A549 (cell line): ENCODE data around the gene CNBD2. TPM values are rescaled to one million over a fixed set of nuclear protein-coding genes. Genes with fewer than 3 reads are reported as not detected.

Experiments
- ATAC-seq, 2 experiments: fragments of 200-7000 bp in 1 of 2; fragments of >200 bp in 1 of 2; cut with Nextera tagmentation in 1 of 2; cut with Tn5 transposase in 1 of 2; 3 replicates each; pipeline versions ENCODE4 v1.8.0 to v1.9.1; 2018 to 2020; ENCODE audit warnings: mild to moderate bottlenecking in 1 of 2, moderate library complexity in 1 of 2
- CTCF ChIA-PET: fragments of 300-600 bp; sonication (Branson Sonifier 250); formaldehyde crosslinking; extraction: SDS; loops from one replicate; lab custom pipeline; 2021; ENCODE audit warnings: antibody characterized with exemption, inconsistent platforms; lab: Yijun Ruan, JAX
- POLR2A ChIA-PET: fragments of 350-600 bp; formaldehyde crosslinking; extraction: SDS; loops from one replicate; lab custom pipeline; 2021; ENCODE audit warnings: antibody characterized with exemption, inconsistent platforms; lab: Yijun Ruan, JAX
- DNase-seq, 2 experiments: peaks; one replicate each; pipeline versions ENCODE4 v3.0.0 to v3.0.0-alpha.2; 2011 to 2016; ENCODE audit warnings: low read depth in 1 of 2, low spot score in 1 of 2
- FAIRE-seq: peaks from 2 replicates; lab custom pipeline; 2011; peaks lifted over from hg19 to GRCh38; lab: Jason Lieb, UNC
- H3K27ac ChIP-seq, 2 experiments: fragments of >200 bp; sonication (Bioruptor Twin); formaldehyde crosslinking; 3 replicates each; pipeline ENCODE4 v1.5.1; 2016 to 2017
- H3K4me1 ChIP-seq: fragments of >200 bp; sonication (Bioruptor Twin); formaldehyde crosslinking; 3 replicates; pipeline ENCODE4 v1.6.1; 2016
- H3K4me2 ChIP-seq: fragments of >200 bp; sonication (Bioruptor Twin); formaldehyde crosslinking; 3 replicates; pipeline ENCODE4 v1.6.1; 2016
- H3K4me3 ChIP-seq: fragments of >200 bp; sonication (Bioruptor Twin); formaldehyde crosslinking; 3 replicates; pipeline ENCODE4 v1.5.1; 2016
- H3K9me3 ChIP-seq: fragments of >200 bp; sonication (Bioruptor Twin); formaldehyde crosslinking; 3 replicates; pipeline ENCODE4 v1.6.1; 2016
- CBX2 ChIP-seq: fragments of 200-600 bp; sonication (generic); IDR thresholded peaks from 2 replicates; pipeline ENCODE4 v1.6.1; 2016; ENCODE audit warnings: low read depth, mild to moderate bottlenecking, borderline replicate concordance
- CBX8 ChIP-seq: fragments of 200-600 bp; sonication (generic); IDR thresholded peaks from 2 replicates; pipeline ENCODE4 v1.6.1; 2016
- CEBPB ChIP-seq, 2 experiments: fragments of >200 bp in 1 of 2; sonication (Bioruptor Twin) in 1 of 2; formaldehyde crosslinking in 1 of 2; IDR thresholded peaks; 2 replicates each; pipeline ENCODE4 v1.6.1; 2012 to 2016
- CHD2 ChIP-seq: fragments of 150-350 bp; IDR thresholded peaks from 2 replicates; pipeline ENCODE4 v1.6.1; 2014; ENCODE audit warnings: low read length; ENCODE audit not compliant: partially characterized antibody
- ESRRA ChIP-seq: fragments of 150-350 bp; IDR thresholded peaks from 2 replicates; pipeline ENCODE4 v1.6.1; 2014; ENCODE audit warnings: mild to moderate bottlenecking, low read length, borderline replicate concordance
- HDAC2 ChIP-seq: fragments of 200-600 bp; sonication (generic); IDR thresholded peaks from 2 replicates; pipeline ENCODE4 v1.6.1; 2016
- HOXA7 ChIP-seq: fragments of 250-450 bp; sonication (Bioruptor Pico); IDR thresholded peaks from 2 replicates; pipeline ENCODE4 v1.5.0; 2020; ENCODE audit warnings: mild to moderate bottlenecking, moderate library complexity
- HOXB13 ChIP-seq: fragments of 250-450 bp; sonication (Bioruptor Pico); IDR thresholded peaks from 2 replicates; pipeline ENCODE4 v1.5.0; 2020; ENCODE audit warnings: low read depth, mild to moderate bottlenecking, moderate library complexity
- MAFK ChIP-seq: fragments of 450-650 bp; IDR thresholded peaks from 2 replicates; pipeline ENCODE4 v1.6.1; 2014; ENCODE audit not compliant: partially characterized antibody
- MYC ChIP-seq: IDR thresholded peaks from 2 replicates; pipeline ENCODE4 v1.6.1; 2012; ENCODE audit warnings: mild to moderate bottlenecking, inconsistent platforms, low read length, improper control_type of control experiment, borderline replicate concordance
- NPAS2 ChIP-seq: fragments of 250-450 bp; sonication (Bioruptor Pico); IDR thresholded peaks from 2 replicates; pipeline ENCODE4 v1.8.0; 2022; ENCODE audit warnings: mild to moderate bottlenecking, moderate library complexity, borderline replicate concordance
- PHF8 ChIP-seq: fragments of 200-600 bp; sonication (generic); IDR thresholded peaks from 2 replicates; pipeline ENCODE4 v1.6.1; 2016; ENCODE audit warnings: low read depth, mild to moderate bottlenecking, antibody characterized with exemption, moderate library complexity, borderline replicate concordance
- POLR2AphosphoS2 ChIP-seq: conservative IDR thresholded peaks from 2 replicates; pipeline ENCODE4 v1.6.1; 2012; ENCODE audit warnings: low read length, improper control_type of control experiment, inconsistent platforms
- RAD21 ChIP-seq, 2 experiments: fragments of >200 bp in 1 of 2; sonication (Bioruptor Twin) in 1 of 2; formaldehyde crosslinking in 1 of 2; IDR thresholded peaks in 1 of 2; conservative IDR thresholded peaks in 1 of 2; 2 replicates in 1 of 2; 3 replicates in 1 of 2; pipeline ENCODE4 v1.6.1; 2012 to 2018; ENCODE audit warnings: inconsistent platforms in 1 of 2
- RCOR1 ChIP-seq: fragments of 150-350 bp; IDR thresholded peaks from 2 replicates; pipeline ENCODE4 v1.6.1; 2014; ENCODE audit warnings: antibody characterized with exemption, low read length, low read depth
- RNF2 ChIP-seq: fragments of 200-600 bp; sonication (generic); IDR thresholded peaks from 2 replicates; pipeline ENCODE4 v1.6.1; 2016; ENCODE audit warnings: low read depth, mild to moderate bottlenecking, antibody characterized with exemption, moderate library complexity, borderline replicate concordance
- SMC3 ChIP-seq: fragments of >200 bp; sonication (Bioruptor Twin); formaldehyde crosslinking; IDR thresholded peaks from 3 replicates; pipeline ENCODE4 v1.6.1; 2018; ENCODE audit warnings: inconsistent platforms
- SREBF2 ChIP-seq: fragments of 450-650 bp; IDR thresholded peaks from 2 replicates; pipeline ENCODE4 v1.6.1; 2014; ENCODE audit warnings: mild to moderate bottlenecking, moderate library complexity
- WGBS: methylation state at CpG from one replicate; pipeline ENCODE4 v1.1.6; 2017; ENCODE audit errors: missing lambda C conversion rate; 5-methylcytosine and 5-hydroxymethylcytosine counted together
- polyA minus RNA-seq: library from RNA; depleted of rRNA, polyadenylated mRNA; stranded (reverse); fragments of >200 nt; gene quantifications from 2 replicates; pipeline ENCODE4 v1.2.3, GENCODE V29; 2011; rRNA and poly(A)+ RNA removed
- polyA plus RNA-seq, 4 experiments: library from polyadenylated mRNA; depleted of rRNA in 3 of 4; stranded (reverse); fragments of >200 nt; fragmentation: RNase III in 1 of 4; extraction: RNeasy Plus Mini Kit Qiagen cat#74134 plus additional on column Dnase treatment in 1 of 4; gene quantifications; 2 replicates in 3 of 4; 3 replicates in 1 of 4; pipeline ENCODE4 v1.2.3, GENCODE V29; 2011 to 2017
- TF ChIP-seq, protein P1 (sequence below): fragments of 200-600 bp; sonication (generic); IDR thresholded peaks from 2 replicates; pipeline ENCODE4 v1.6.1; 2016; ENCODE audit warnings: antibody characterized with exemption, mild to moderate bottlenecking, moderate library complexity
- TF ChIP-seq, protein P2 (sequence below): fragments of 150-350 bp; IDR thresholded peaks from 2 replicates; pipeline ENCODE4 v1.6.1; 2014; ENCODE audit warnings: low read depth, mild to moderate bottlenecking, low read length
- TF ChIP-seq, protein P3 (sequence below): fragments of >200 bp; sonication (Bioruptor Twin); formaldehyde crosslinking; IDR thresholded peaks from 3 replicates; pipeline ENCODE4 v1.6.1; 2016
- TF ChIP-seq, protein P4 (sequence below): fragments of >200 bp; sonication (Bioruptor Twin); formaldehyde crosslinking; IDR thresholded peaks from 2 replicates; pipeline ENCODE4 v1.6.1; 2016
- TF ChIP-seq, protein P5 (sequence below): IDR thresholded peaks from 2 replicates; pipeline ENCODE4 v1.6.1; 2012
- TF ChIP-seq, protein P6 (sequence below): IDR thresholded peaks from 2 replicates; pipeline ENCODE4 v1.6.1; 2012; ENCODE audit warnings: low read depth, borderline replicate concordance

CNBD2 gene
- polyA plus RNA-seq (2011; rRNA removed) = 4.3 and 5.1 TPM in 2 replicates
- polyA plus RNA-seq (2012; cell fraction: cytosol; rRNA removed) = 9.0 and 10.2 TPM in 2 replicates
- 6.5 and 9.3 TPM in 2 replicates for polyA plus RNA-seq (2012; cell fraction: nucleus; rRNA removed)
- polyA plus RNA-seq (2017; fragmentation: RNase III; extraction: RNeasy Plus Mini Kit Qiagen cat#74134 plus additional on column Dnase treatment) = 5.0 to 5.4 TPM (median 5.2 TPM) in 3 replicates
- 1.0 and 1.3 TPM in 2 replicates for polyA minus RNA-seq

DNA sequence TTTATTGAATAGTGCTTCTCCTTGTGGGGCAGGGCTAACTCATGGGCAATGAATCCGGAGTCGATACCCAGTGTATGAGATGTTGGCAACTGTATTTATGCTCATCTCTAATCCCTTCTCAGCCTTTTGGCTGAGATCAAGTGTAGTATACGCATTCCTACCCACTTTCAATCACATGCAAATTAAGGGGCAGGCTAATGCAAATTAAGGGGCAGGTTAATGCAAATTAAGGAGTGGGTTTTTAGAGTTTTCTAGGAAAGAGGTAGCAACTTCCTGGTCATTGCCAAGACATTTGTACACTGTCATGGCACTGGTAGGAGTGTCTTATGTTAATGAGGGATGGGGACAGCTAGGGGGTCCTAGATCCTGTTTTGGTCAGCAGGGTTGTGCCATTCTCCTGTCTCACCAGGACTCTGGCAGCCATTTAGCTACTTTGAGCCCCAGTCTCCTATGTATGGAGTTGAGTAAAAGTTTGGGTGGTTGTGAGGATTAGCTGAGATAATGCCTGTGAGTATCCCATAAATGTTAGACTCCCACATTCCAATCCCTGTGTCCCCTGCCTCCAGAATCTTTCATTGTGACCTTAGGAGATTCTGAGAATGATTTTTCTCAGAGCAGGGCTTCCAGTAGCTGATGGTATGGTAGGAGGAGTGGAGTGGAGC is at the start of gene CNBD2:
Gene CNBD2, plus strand, starts transcription at position 612 of the 662 bp plus-strand sequence. CDS start 173 bp downstream, outside the sequence.
- no peak for FAIRE-seq
- DNase-seq = no peak
- ChIA-PET CTCF (interaction anchor here (0.6 to 8.5 kb wide), 6 partner anchors 14 to 968 kb away, joined by 3 to 82 read pairs (median 5); partner anchors contain the start of gene SCAND1), POLR2A (interaction anchor here (1.8 kb wide), 1 partner anchor 13 kb away, joined by 4 read pairs; the partner anchor contains the start of gene SCAND1)
- Histone ChIP-seq H3K27ac (no peak within 1 kb of the TSS), H3K4me3 (no peak within 1 kb of the TSS), H3K4me1 (peaks cover 4% of the 10 kb centered on the region; the same call in 1 of the 3 replicates), H3K9me3 (no peaks in the 10 kb centered on the region), H3K4me2 (no peak within 1 kb of the TSS)
- no peak for ATAC-seq
- WGBS = 94% methylated on average over 3 of the region's 3 CpGs
- TF ChIP-seq CEBPB (IDR thresholded peaks at IDR 0.05) (no peak), MAFK (no peak), MYC (no peak), RNF2 (no peak), CHD2 (no peak), NPAS2 (CRISPR knock-in tag) (no peak), CBX8 (no peak), RCOR1 (no peak), HDAC2 (no peak), PHF8 (no peak), RAD21 (conservative IDR thresholded peaks at IDR 0.05 in 1 of 2, IDR thresholded peaks at IDR 0.05 in 1 of 2) (no peak), CBX2 (no peak), POLR2AphosphoS2 (no peak)
- TF ChIP-seq, protein P1, sequence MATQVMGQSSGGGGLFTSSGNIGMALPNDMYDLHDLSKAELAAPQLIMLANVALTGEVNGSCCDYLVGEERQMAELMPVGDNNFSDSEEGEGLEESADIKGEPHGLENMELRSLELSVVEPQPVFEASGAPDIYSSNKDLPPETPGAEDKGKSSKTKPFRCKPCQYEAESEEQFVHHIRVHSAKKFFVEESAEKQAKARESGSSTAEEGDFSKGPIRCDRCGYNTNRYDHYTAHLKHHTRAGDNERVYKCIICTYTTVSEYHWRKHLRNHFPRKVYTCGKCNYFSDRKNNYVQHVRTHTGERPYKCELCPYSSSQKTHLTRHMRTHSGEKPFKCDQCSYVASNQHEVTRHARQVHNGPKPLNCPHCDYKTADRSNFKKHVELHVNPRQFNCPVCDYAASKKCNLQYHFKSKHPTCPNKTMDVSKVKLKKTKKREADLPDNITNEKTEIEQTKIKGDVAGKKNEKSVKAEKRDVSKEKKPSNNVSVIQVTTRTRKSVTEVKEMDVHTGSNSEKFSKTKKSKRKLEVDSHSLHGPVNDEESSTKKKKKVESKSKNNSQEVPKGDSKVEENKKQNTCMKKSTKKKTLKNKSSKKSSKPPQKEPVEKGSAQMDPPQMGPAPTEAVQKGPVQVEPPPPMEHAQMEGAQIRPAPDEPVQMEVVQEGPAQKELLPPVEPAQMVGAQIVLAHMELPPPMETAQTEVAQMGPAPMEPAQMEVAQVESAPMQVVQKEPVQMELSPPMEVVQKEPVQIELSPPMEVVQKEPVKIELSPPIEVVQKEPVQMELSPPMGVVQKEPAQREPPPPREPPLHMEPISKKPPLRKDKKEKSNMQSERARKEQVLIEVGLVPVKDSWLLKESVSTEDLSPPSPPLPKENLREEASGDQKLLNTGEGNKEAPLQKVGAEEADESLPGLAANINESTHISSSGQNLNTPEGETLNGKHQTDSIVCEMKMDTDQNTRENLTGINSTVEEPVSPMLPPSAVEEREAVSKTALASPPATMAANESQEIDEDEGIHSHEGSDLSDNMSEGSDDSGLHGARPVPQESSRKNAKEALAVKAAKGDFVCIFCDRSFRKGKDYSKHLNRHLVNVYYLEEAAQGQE = no peak
- TF ChIP-seq, protein P2, sequence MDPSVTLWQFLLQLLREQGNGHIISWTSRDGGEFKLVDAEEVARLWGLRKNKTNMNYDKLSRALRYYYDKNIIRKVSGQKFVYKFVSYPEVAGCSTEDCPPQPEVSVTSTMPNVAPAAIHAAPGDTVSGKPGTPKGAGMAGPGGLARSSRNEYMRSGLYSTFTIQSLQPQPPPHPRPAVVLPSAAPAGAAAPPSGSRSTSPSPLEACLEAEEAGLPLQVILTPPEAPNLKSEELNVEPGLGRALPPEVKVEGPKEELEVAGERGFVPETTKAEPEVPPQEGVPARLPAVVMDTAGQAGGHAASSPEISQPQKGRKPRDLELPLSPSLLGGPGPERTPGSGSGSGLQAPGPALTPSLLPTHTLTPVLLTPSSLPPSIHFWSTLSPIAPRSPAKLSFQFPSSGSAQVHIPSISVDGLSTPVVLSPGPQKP = no peak
- TF ChIP-seq, protein P3, sequence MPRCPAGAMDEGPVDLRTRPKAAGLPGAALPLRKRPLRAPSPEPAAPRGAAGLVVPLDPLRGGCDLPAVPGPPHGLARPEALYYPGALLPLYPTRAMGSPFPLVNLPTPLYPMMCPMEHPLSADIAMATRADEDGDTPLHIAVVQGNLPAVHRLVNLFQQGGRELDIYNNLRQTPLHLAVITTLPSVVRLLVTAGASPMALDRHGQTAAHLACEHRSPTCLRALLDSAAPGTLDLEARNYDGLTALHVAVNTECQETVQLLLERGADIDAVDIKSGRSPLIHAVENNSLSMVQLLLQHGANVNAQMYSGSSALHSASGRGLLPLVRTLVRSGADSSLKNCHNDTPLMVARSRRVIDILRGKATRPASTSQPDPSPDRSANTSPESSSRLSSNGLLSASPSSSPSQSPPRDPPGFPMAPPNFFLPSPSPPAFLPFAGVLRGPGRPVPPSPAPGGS = no peak
- TF ChIP-seq, protein P4, sequence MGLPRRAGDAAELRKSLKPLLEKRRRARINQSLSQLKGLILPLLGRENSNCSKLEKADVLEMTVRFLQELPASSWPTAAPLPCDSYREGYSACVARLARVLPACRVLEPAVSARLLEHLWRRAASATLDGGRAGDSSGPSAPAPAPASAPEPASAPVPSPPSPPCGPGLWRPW = no peak

DNA sequence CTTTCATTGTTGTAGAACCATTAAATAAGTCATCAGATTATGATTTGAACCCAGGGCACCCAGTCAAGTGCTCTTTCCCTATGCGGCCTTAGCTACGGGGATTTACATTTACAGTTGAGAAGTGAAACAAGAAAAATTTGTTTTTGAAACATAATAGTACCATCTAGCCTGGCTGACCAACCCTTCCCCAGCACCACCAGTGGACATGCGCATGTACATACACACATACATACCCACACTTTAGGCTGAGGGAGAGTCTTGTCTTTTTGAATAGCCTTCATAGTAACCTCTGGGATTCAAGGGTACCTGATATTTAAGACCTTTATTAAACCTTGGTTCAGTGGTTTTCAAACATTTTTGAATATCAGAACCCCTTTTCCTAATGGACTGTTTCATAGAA is 47.9 kb upstream of the CNBD2 start:
- no peak overlapping the region for H3K27ac ChIP-seq
- no peaks in the 10 kb centered on the region for H3K9me3 ChIP-seq
- H3K4me1 ChIP-seq = no peaks in the 10 kb centered on the region
- TF ChIP-seq SREBF2 (no peak), ESRRA (no peak), HOXA7 (CRISPR knock-in tag) (no peak), SMC3 (no peak), HOXB13 (no peak)
- TF ChIP-seq, protein P5, sequence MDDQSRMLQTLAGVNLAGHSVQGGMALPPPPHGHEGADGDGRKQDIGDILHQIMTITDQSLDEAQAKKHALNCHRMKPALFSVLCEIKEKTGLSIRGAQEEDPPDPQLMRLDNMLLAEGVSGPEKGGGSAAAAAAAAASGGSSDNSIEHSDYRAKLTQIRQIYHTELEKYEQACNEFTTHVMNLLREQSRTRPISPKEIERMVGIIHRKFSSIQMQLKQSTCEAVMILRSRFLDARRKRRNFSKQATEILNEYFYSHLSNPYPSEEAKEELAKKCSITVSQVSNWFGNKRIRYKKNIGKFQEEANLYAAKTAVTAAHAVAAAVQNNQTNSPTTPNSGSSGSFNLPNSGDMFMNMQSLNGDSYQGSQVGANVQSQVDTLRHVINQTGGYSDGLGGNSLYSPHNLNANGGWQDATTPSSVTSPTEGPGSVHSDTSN = no peak
- TF ChIP-seq, protein P6, sequence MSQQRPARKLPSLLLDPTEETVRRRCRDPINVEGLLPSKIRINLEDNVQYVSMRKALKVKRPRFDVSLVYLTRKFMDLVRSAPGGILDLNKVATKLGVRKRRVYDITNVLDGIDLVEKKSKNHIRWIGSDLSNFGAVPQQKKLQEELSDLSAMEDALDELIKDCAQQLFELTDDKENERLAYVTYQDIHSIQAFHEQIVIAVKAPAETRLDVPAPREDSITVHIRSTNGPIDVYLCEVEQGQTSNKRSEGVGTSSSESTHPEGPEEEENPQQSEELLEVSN = no peak
- DNase-seq (no peak), FAIRE-seq (no peak), ATAC-seq (no peak)
- CTCF ChIA-PET = no interaction called here
- H3K4me2 ChIP-seq = no peak overlapping the region
- H3K4me3 ChIP-seq = no peak overlapping the region
- WGBS = 95% methylated on average over 3 of the region's 3 CpGs
- POLR2A ChIA-PET = no interaction called here
